DMS53 treated with DMSO at 0.1 percent for 48 hours (cell line): ENCODE data around the gene EXOSC5.
A peak's percentile ranks its signal among the peaks of the same experiment; 100 is the strongest.

Experiments
- DNase-seq: peaks from one replicate; lab custom pipeline; 2025; ENCODE audit not compliant: unreplicated experiment; lab: John Stamatoyannopoulos, UW

EXOSC5 gene

GRCh38 chr19:41426952-41427646 is 29.9 kb upstream of the EXOSC5 start, which contains the start of gene B3GNT8:
Gene B3GNT8, minus strand, starts transcription at chr19:41427374. Its CDS starts 596 bp downstream, at chr19:41426778.
- DNase-seq: peak; percentile 82

GRCh38 chr19:41426116-41426841 is 29.1 kb upstream of the EXOSC5 start:
- DNase-seq: no peak

- DNase-seq: no peak
Measured at GRCh38 chr19:41425174-41426115, 28.3 kb upstream of the EXOSC5 start.

GRCh38 chr19:41424335-41425173 is 27.4 kb upstream of the EXOSC5 start:
- DNase-seq: no peak

- DNase-seq: no peak
Measured at GRCh38 chr19:41422955-41423354, 25.8 kb upstream of the EXOSC5 start.

GRCh38 chr19:41422456-41422855 is 25.3 kb upstream of the EXOSC5 start:
- DNase-seq: no peak

- no peak for DNase-seq
Measured at GRCh38 chr19:41421973-41422372, 24.8 kb upstream of the EXOSC5 start.

GRCh38 chr19:41421314-41421713 is 24.2 kb upstream of the EXOSC5 start:
- peak; percentile 95 for DNase-seq

GRCh38 chr19:41420101-41420880 is 23.1 kb upstream of the EXOSC5 start:
- DNase-seq: no peak

GRCh38 chr19:41416194-41416674 is 19.1 kb upstream of the EXOSC5 start:
- peak; percentile 96 for DNase-seq

GRCh38 chr19:41415154-41415571 is 18.0 kb upstream of the EXOSC5 start:
- peak; percentile 99 for DNase-seq

- no peak for DNase-seq
Measured at GRCh38 chr19:41414461-41414860, 17.3 kb upstream of the EXOSC5 start.

GRCh38 chr19:41413947-41414346 is 16.8 kb upstream of the EXOSC5 start:
- no peak for DNase-seq

GRCh38 chr19:41412953-41413352 is 15.8 kb upstream of the EXOSC5 start:
- no peak for DNase-seq

- DNase-seq: no peak
Measured at GRCh38 chr19:41411968-41412265, 14.8 kb upstream of the EXOSC5 start.

GRCh38 chr19:41411100-41411967 is 14.2 kb upstream of the EXOSC5 start:
- no peak for DNase-seq

- no peak for DNase-seq
Measured at GRCh38 chr19:41410336-41411054, 13.3 kb upstream of the EXOSC5 start.

- peak; percentile 97 for DNase-seq
Measured at GRCh38 chr19:41409288-41409687, 12.1 kb upstream of the EXOSC5 start.
